Keratinocyte (primary cell): ENCODE measurements around the gene CDC14A. TPM values are rescaled to one million over a fixed set of nuclear protein-coding genes. Genes with fewer than 3 reads are reported as not detected.

Experiments used
- DNase-seq: peaks from one replicate; pipeline ENCODE4 v3.0.0-alpha.2; 2011; ENCODE audit warnings: low read depth, missing footprints, low spot score
- FAIRE-seq: peaks from 2 replicates; lab custom pipeline; 2011; peaks lifted over from hg19 to GRCh38; lab: Jason Lieb, UNC
- H2AFZ ChIP-seq: 2 replicates; pipeline ENCODE4 v1.6.0; 2012; ENCODE audit warnings: low read length, control low read depth, inconsistent platforms; ENCODE audit not compliant: control insufficient read depth
- H3K27ac ChIP-seq: 2 replicates; pipeline ENCODE4 v1.5.1; 2011; ENCODE audit warnings: low read length; ENCODE audit not compliant: control insufficient read depth, insufficient read depth
- H3K27me3 ChIP-seq: 3 replicates; pipeline ENCODE4 v1.6.0; 2011; ENCODE audit warnings: low read length; ENCODE audit not compliant: control insufficient read depth, insufficient read depth; ENCODE audit errors: extremely low read depth
- H3K36me3 ChIP-seq, 2 experiments: 2 replicates in 1 of 2; 3 replicates in 1 of 2; pipeline ENCODE4 v1.5.1; 2011; ENCODE audit warnings: low read length in 2 of 2, mild to moderate bottlenecking in 1 of 2; ENCODE audit not compliant: control insufficient read depth in 2 of 2, insufficient read depth in 2 of 2; ENCODE audit errors: extremely low read depth in 1 of 2
- H3K4me1 ChIP-seq: 3 replicates; pipeline ENCODE4 v1.5.1; 2011; ENCODE audit warnings: low read length; ENCODE audit not compliant: control insufficient read depth, insufficient read depth; ENCODE audit errors: extremely low read depth
- H3K4me2 ChIP-seq: 3 replicates; pipeline ENCODE4 v1.6.0; 2011; ENCODE audit warnings: low read depth, low read length; ENCODE audit not compliant: control insufficient read depth, insufficient read depth; ENCODE audit errors: extremely low read depth
- H3K4me3 ChIP-seq, 3 experiments: fragments of 200-600 bp in 1 of 3; sonication (generic) in 1 of 3; 2 replicates in 2 of 3; 3 replicates in 1 of 3; pipeline ENCODE4 v1.5.1; 2011 to 2016; ENCODE audit warnings: low read length in 3 of 3, mild to moderate bottlenecking in 3 of 3, control low read depth in 2 of 3, inconsistent platforms in 1 of 3, low read depth in 1 of 3, mixed read lengths in 1 of 3, mixed run types in 1 of 3, moderate library complexity in 1 of 3; ENCODE audit not compliant: control insufficient read depth in 2 of 3, insufficient read depth in 2 of 3; ENCODE audit errors: extremely low read depth in 1 of 3
- H3K79me2 ChIP-seq: 2 replicates; pipeline ENCODE4 v1.6.0; 2012; ENCODE audit warnings: low read length; ENCODE audit not compliant: control insufficient read depth, insufficient read depth
- H3K9ac ChIP-seq: 3 replicates; pipeline ENCODE4 v1.6.0; 2011; ENCODE audit warnings: low read length; ENCODE audit not compliant: control insufficient read depth, insufficient read depth; ENCODE audit errors: extremely low read depth
- H3K9me1 ChIP-seq: 3 replicates; pipeline ENCODE4 v1.6.0; 2011; ENCODE audit warnings: low read length; ENCODE audit not compliant: control insufficient read depth, insufficient read depth; ENCODE audit errors: extremely low read depth
- H3K9me3 ChIP-seq: 2 replicates; pipeline ENCODE4 v1.5.1; 2012; ENCODE audit warnings: low read depth, low read length; ENCODE audit not compliant: control insufficient read depth
- H4K20me1 ChIP-seq: 3 replicates; pipeline ENCODE4 v1.6.0; 2011; ENCODE audit warnings: low read length; ENCODE audit not compliant: control insufficient read depth, insufficient read depth; ENCODE audit errors: extremely low read depth
- CTCF ChIP-seq, 3 experiments: IDR thresholded peaks in 1 of 3; conservative IDR thresholded peaks in 1 of 3; optimal IDR thresholded peaks in 1 of 3; 2 replicates in 2 of 3; 3 replicates in 1 of 3; pipeline versions ENCODE3 to v1.5.1; 2011; ENCODE audit warnings: low read length in 3 of 3, mild to moderate bottlenecking in 3 of 3, moderate library complexity in 2 of 3, control low read depth in 1 of 3, inconsistent platforms in 1 of 3; ENCODE audit not compliant: insufficient read depth in 2 of 3; ENCODE audit errors: extremely low read depth in 1 of 3
- EZH2 ChIP-seq: IDR thresholded peaks from one replicate; pipeline ENCODE4 v1.6.1; 2012; ENCODE audit warnings: inconsistent platforms, mild to moderate bottlenecking, low read length, moderate library complexity
- dilution Hi-C: fragments of 300-500 bp; cut with MboI; formaldehyde crosslinking; loops from one replicate; pipeline ENCODE4 v1.7.0; 2020; ENCODE audit warnings: low sequenced_read_pairs; ENCODE audit not compliant: extremely low pct_ligation_motif_present
- polyA plus RNA-seq, 5 experiments: library from polyadenylated mRNA; depleted of rRNA in 3 of 5; stranded (reverse) in 3 of 5; stranded (forward) in 1 of 5; unstranded in 1 of 5; fragments of >200 nt; gene quantifications; 1 replicate in 1 of 5; 2 replicates in 3 of 5; 3 replicates in 1 of 5; pipeline versions ENCODE4 v1.2.1 to v1.2.3, GENCODE V29; 2011 to 2012; ENCODE audit warnings: missing spikeins in 2 of 5, low read depth in 1 of 5, low replicate concordance in 1 of 5

Gene CDC14A
- polyA plus RNA-seq, 1 donor (not counting 4 experiments of a cell fraction or from before 2014, with no cell fraction given): 2.2 TPM

- no peaks in the 10 kb centered on the region for H3K79me2 ChIP-seq
- no peaks in the 10 kb centered on the region for H4K20me1 ChIP-seq
- H3K4me3 ChIP-seq: no peak overlapping the region
- no peak for FAIRE-seq
- H3K4me1 ChIP-seq: no peaks in the 10 kb centered on the region
- no peak overlapping the region for H3K4me2 ChIP-seq
- H2AFZ ChIP-seq: no peak overlapping the region
- DNase-seq: no peak
- no peaks in the 10 kb centered on the region for H3K9me3 ChIP-seq
- H3K27me3 ChIP-seq: no peaks in the 10 kb centered on the region
- no peaks in the 10 kb centered on the region for H3K9me1 ChIP-seq
- H3K36me3 ChIP-seq: peaks cover 0 to 2% of the 10 kb centered on the region in 2 experiments
- dilution Hi-C loops: no loop called here
- no peak overlapping the region for H3K9ac ChIP-seq
- H3K27ac ChIP-seq: no peak overlapping the region
- TF ChIP-seq EZH2 (no peak), CTCF (optimal IDR thresholded peaks at IDR 0.05 in 1 of 3, IDR thresholded peaks at IDR 0.05 in 1 of 3, conservative IDR thresholded peaks at IDR 0.05 in 1 of 3; ENCODE audit: extremely low read depth in 1 of 3, insufficient read depth in 2 of 3, low read length in 3 of 3) (no peak)
Observed at GRCh38 chr1:100497796-100498195, 145.5 kb downstream of the CDC14A start.

DNA sequence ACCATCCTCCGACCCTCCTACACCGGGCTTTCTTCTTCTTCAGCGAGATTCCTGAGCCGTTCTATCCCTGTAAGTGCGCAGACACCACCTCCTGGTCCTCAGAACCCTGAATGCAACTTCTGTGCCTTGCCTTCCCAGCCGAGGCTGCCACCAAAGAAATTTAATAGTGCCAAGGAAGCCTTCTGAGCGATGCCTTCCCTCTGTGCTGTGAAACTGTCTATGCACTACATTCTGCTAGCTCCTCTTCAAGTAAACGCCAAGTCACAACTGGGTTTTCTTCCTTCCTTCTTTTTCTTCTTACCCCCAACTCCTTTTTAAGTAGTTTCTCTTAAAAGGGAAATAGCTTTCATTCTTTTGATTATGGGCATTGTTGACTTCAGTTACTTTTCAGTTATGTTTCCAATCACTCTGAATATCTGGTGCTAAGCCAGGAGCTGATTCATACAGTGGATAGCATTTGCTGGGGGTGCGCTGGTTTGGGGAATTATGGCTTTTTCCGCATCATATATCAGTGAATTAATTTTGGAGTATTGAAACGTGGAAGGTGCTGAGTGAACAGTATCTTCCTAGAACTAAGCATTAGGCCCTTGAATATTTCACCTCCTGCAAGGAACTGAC lies 147.0 kb downstream of the CDC14A start:
- no peak overlapping the region for H2AFZ ChIP-seq
- H3K36me3 ChIP-seq: peaks cover 0 to 2% of the 10 kb centered on the region in 2 experiments
- no peak overlapping the region for H3K4me3 ChIP-seq
- H3K9ac ChIP-seq: no peak overlapping the region
- no peaks in the 10 kb centered on the region for H3K4me1 ChIP-seq
- no peaks in the 10 kb centered on the region for H3K9me3 ChIP-seq
- H3K27ac ChIP-seq: no peak overlapping the region
- H3K79me2 ChIP-seq: no peaks in the 10 kb centered on the region
- no peaks in the 10 kb centered on the region for H3K27me3 ChIP-seq
- dilution Hi-C loops: no loop called here
- no peaks in the 10 kb centered on the region for H3K9me1 ChIP-seq
- TF ChIP-seq CTCF (optimal IDR thresholded peaks at IDR 0.05 in 1 of 3, IDR thresholded peaks at IDR 0.05 in 1 of 3, conservative IDR thresholded peaks at IDR 0.05 in 1 of 3; ENCODE audit: extremely low read depth in 1 of 3, insufficient read depth in 2 of 3, low read length in 3 of 3) (no peak), EZH2 (no peak)
- no peak for DNase-seq
- FAIRE-seq: no peak
- no peaks in the 10 kb centered on the region for H4K20me1 ChIP-seq
- no peak overlapping the region for H3K4me2 ChIP-seq
